HG03442 (cell line): ENCODE measurements around the gene PRKCE.

Source experiments
- ATAC-seq: cut with Tn5 transposase; IDR thresholded peaks from one replicate; pipeline ENCODE4 v1.9.1; 2021; ENCODE audit warnings: mild to moderate bottlenecking, moderate library complexity; ENCODE audit not compliant: unreplicated experiment

PRKCE gene

DNA sequence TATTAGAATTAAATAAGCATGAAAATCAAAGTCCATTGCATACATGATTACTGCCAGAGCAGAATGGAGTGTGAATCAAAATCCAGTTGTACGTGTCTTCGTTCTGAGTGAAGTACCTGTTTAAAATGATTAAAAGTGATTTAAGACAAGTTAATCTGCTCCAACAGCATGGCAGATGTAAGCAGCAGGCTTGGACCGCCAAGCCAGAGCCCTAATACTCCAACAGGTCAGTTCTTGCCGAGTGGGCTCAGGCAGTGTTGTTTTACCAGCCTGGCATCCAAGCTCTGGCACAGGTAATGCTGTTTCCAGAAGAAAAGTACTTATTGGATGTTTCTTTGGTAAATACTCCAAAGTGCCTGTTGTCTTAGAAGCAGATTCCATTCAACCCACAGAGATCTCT, 474.3 kb downstream of the PRKCE start:
- ATAC-seq, result no peak

DNA sequence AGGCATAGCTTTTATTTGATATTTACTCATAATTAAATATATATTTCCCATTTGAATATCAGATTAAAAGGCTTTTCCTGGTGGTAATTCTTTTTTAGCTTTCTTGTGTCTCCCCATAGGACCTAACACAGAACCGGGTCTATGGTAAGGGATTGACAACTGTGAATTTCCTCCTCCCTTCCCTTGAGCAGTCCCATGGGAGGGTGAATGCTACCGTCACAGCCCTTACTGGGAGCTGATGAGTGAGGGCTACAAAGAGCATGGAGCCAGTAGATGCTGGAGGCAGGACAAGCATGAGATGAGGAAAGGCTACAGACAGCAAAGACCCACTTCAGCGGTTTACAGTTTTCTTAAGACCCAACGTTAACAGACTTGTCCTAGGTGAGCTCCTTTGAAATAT, 475.1 kb downstream of the PRKCE start:
- ATAC-seq, result no peak

- ATAC-seq, result no peak
Measured at GRCh38 chr2:46127176-46127575, 475.7 kb downstream of the PRKCE start.

DNA sequence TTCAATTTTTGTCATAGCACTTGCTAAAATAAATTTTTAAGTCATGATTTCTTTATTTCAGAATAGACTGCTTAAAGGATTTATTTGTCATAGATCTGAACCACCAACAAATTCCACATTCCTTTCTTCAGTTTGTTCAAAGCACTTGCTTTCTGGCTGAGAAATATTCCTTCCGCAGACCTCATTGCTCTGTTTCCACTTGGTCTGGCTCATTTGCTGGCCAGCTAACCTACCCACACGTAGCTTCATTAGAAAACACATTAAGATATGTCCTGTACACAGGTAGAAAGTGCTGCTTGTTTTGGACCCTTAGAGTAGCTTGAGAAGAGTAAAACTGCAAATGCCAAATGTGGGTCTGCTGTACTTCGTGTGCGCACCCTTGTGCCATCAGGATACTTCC, 479.0 kb downstream of the PRKCE start:
- no peak for ATAC-seq

- no peak for ATAC-seq
Measured at GRCh38 chr2:46132996-46133395, 481.5 kb downstream of the PRKCE start.

- ATAC-seq, result no peak
Measured at GRCh38 chr2:46134531-46135227, 483.2 kb downstream of the PRKCE start.

DNA sequence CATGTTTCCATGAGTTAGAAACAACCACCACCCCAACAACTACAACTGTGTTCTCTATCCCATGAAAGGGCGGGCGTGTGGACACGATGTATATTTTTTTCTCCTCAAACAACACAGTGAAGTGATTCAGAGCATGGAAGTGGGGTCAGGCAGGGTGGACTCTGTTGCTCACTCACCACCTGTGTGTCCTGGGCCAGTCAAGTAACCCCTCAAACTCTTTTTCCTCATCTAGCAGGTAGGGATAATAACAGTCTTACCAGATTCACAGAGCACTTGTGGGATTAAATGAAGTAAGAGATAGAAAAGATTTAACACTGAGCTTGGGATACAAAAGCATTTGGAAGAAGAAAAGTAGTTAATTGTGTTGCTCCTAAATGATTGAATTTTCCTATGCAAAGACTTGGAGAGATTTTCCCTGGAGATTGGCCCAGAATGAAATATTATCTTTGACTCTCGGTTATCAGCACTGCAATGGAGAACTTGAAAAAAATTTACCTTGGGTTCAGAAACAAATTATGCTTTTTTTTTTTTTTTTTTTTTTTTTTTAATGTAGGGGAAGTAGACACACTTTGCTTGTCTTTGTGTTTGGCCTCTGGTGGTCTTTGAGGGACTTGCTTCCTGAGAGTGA, 483.9 kb downstream of the PRKCE start:
- no peak for ATAC-seq

DNA sequence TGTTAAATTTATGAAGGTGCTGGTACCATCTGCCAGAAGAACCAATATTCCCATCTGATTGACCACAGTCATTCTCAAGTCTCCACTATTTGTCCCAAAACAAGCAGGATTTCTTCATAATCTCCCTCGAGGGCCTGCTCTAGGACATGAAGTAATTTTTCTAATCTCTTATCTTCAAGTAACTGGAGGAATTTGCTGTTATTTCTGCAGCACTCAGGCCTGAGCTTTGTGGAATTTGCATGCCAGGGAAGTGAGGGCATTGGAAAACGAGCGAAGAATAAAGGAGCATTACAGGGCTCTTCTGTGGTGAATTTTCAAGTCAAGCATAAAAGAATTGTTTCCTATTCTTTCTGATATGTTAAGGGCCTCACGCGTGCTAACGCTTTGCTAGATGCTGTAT, 484.5 kb downstream of the PRKCE start:
- no peak for ATAC-seq

- ATAC-seq, result no peak
Measured at GRCh38 chr2:46136481-46136880, 485.0 kb downstream of the PRKCE start.

- no peak for ATAC-seq
Measured at GRCh38 chr2:46136953-46137352, 485.5 kb downstream of the PRKCE start.

GRCh38 chr2:46142546-46143428, 491.3 kb downstream of the PRKCE start:
- ATAC-seq, result no peak

DNA sequence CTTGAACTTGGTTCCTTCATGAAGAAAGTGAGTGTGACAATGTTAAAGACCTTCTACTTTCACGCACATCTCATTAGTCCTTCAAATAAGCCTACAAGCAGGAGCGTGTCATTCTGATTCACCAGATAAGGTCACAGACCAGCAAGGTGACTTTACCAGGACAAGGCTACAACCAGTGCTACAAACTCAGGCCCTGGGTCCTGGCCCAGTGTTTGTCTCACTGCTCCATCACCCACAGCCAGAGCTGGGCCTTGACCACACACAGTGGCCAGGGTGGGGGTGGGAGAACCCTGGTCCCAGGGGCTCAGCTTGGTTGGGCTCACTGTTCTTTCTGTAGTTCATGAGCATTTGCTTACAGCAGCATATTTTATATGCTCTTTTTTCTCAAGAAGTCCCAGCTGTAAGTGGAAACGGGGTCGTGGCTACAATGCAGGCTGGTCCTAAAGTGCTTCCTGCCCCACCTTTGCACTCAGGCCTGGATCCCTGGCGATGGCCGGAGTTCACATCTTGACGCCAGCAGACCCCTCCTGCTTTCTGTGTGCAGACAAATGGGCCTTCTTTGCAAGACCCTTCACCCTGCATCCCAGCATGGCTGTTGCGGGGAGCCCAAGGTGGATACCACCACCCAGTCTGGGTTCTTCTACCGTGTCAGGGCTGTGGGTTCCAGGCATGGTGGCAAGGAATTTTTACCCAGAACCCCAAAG, 492.1 kb downstream of the PRKCE start:
- no peak for ATAC-seq

DNA sequence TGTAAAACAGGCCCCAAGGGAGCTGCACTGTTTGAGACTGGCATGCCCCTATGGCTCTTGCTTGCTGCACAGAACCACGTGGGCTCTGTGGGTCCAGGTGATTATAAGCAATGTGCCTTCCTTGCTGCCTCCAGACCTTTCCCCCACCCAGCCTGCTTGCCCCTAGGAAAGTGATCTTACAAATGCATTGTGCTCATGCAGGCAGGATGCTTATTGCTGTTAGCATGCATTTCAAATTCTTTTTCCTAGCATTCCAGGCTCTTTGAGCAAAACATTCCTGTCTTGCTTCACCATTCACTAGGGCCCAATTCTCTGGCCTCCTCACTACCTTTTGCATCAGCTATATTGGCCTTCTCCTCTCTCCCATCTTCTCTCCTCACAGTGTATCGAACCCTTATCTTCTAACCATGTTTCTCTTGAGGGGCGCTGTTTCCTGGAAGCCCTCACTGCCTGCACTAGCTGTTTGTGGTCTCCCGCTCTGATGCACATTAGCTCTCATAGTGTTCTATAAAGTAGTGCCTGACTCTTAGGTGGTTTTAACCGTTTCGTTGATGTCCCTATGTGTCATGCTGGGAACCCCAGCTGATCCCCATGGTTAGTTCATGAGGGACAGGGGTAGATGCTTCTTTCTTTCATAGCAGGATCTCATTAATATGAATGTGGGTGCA, 492.8 kb downstream of the PRKCE start:
- no peak for ATAC-seq

DNA sequence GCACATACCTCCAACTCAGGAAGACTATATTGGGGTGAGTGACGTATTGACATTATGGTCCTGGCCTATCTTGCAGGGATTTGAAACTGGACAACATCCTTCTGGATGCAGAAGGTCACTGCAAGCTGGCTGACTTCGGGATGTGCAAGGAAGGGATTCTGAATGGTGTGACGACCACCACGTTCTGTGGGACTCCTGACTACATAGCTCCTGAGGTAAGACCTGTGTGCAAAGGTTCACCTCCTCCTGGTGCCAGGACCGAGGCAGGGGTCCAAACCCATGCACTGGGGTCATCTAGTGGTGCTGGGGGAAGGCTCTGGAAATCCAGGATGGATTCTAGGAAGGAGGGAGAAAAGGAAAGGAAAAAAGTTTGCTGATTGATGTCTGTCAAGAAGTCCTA, 493.5 kb downstream of the PRKCE start:
- no peak for ATAC-seq

GRCh38 chr2:46145840-46146239, 494.4 kb downstream of the PRKCE start:
- no peak for ATAC-seq

DNA sequence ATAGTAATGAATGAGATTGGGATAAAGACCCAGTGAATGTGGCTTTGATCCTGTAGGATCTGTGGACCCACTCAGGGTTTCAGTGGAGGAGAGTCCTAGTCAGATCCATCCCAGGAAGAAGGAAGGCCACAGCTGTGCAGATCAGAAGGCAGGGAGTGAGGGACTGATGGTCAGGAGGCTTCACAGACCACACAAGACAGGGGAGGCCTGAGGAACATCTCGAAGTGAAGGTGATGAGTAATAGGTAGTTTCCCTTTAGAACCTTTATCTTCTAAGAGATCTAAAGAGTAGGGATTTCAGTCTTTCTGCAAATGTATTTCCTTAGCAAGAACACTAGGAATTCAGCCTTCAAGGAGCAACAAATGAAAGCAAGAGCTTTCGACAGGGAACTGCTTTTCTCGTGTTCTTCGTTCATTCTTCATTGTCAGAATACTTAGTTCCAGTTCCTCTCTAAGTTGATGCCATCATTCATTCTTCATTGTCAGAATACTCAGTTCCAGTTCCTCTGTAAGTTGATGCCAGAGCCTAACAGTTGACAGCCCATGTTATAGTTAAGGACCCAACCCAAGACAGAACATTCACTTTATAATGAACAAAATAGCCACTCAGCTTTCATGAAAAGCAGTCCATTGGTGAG, 495.5 kb downstream of the PRKCE start:
- ATAC-seq, result no peak

GRCh38 chr2:46147626-46148368, 496.3 kb downstream of the PRKCE start:
- no peak for ATAC-seq

GRCh38 chr2:46148369-46148736, 496.9 kb downstream of the PRKCE start:
- no peak for ATAC-seq

DNA sequence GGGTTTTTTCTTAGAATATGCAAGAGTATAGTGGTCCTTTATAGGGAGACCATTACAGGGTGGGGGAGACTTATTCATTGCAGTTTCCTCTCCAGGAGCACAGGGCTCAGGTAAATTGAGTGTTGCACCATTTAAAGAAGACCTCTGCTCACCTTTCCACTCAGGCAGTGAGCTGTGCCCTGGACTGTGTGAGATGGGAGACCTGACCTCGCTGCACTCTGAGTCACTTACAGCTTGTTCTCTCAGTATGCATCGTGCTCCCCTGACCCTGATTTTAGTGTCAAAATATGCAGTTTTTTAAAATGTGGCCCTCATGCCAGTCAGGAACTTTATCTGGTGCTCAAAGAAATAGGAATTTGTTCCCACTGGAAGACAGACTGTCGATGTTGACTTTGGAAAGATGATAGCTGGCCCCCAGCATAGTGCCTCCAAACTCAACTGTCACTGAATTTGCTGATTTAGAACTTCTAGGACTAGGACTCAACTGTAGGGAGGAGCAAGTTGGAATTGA, 499.0 kb downstream of the PRKCE start:
- ATAC-seq, result no peak
